HepG2 (cell line): ENCODE data around the gene EEIG1. TPM values are rescaled to one million over a fixed set of nuclear protein-coding genes. Genes with fewer than 3 reads are reported as not detected.
A peak's percentile ranks its signal among the peaks of the same experiment; 100 is the strongest.

ENCODE experiments used
- ATF2 ChIP-seq: sonication (generic); formaldehyde crosslinking; IDR thresholded peaks from 2 replicates; pipeline ENCODE4 v1.4.0; 2020; ENCODE audit warnings: missing genetic modification reagents
- CENPBD1 ChIP-seq: sonication (generic); formaldehyde crosslinking; IDR thresholded peaks from 2 replicates; pipeline ENCODE4 v1.8.0; 2022; ENCODE audit warnings: missing genetic modification reagents, low read depth, mild to moderate bottlenecking, borderline replicate concordance
- ESRRA ChIP-seq: sonication (generic); formaldehyde crosslinking; IDR thresholded peaks from 2 replicates; pipeline ENCODE4 v1.5.1; 2020; ENCODE audit warnings: mild to moderate bottlenecking, low read depth, missing genetic modification reagents
- GLI4 ChIP-seq: sonication (generic); formaldehyde crosslinking; IDR thresholded peaks from 2 replicates; pipeline ENCODE4 v1.5.1; 2020; ENCODE audit warnings: missing genetic modification reagents, mild to moderate bottlenecking, moderate library complexity, borderline replicate concordance
- GTF2F1 ChIP-seq: fragments of 150-350 bp; IDR thresholded peaks from 2 replicates; pipeline ENCODE4 v1.6.1; 2014; ENCODE audit warnings: low read length
- KDM1A ChIP-seq: IDR thresholded peaks from 2 replicates; pipeline ENCODE4 v1.6.1; 2016; ENCODE audit warnings: missing compliant biosample characterization
- KLF12 ChIP-seq: sonication (generic); formaldehyde crosslinking; IDR thresholded peaks from 2 replicates; pipeline ENCODE4 v1.4.0; 2020; ENCODE audit warnings: missing genetic modification reagents, borderline replicate concordance
- MTF2 ChIP-seq: sonication (generic); formaldehyde crosslinking; IDR thresholded peaks from 2 replicates; pipeline ENCODE4 v1.5.0; 2020; ENCODE audit warnings: missing genetic modification reagents, borderline replicate concordance
- NBN ChIP-seq: fragments of 450-650 bp; conservative IDR thresholded peaks from 2 replicates; pipeline ENCODE4 v1.6.1; 2017
- NR2F6 ChIP-seq, 2 experiments: IDR thresholded peaks; 2 replicates each; pipeline ENCODE4 v1.6.1; 2016; ENCODE audit warnings: antibody characterized with exemption in 1 of 2, mild to moderate bottlenecking in 1 of 2
- RNF2 ChIP-seq: fragments of 450-650 bp; conservative IDR thresholded peaks from 2 replicates; pipeline ENCODE4 v1.6.1; 2016; ENCODE audit warnings: low read depth
- SKI ChIP-seq: fragments of 450-650 bp; IDR thresholded peaks from one replicate; pipeline ENCODE4 v1.6.1; 2018; ENCODE audit warnings: mild to moderate bottlenecking; ENCODE audit not compliant: partially characterized antibody
- TCF7L2 ChIP-seq: IDR thresholded peaks from 2 replicates; pipeline ENCODE4 v1.6.1; 2011; ENCODE audit warnings: mild to moderate bottlenecking, low read depth, low read length, moderate library complexity
- TMF1 ChIP-seq: sonication (generic); formaldehyde crosslinking; IDR thresholded peaks from 2 replicates; pipeline ENCODE4 v1.8.1; 2022; ENCODE audit warnings: low read depth, missing genetic modification reagents
- ZBTB1 ChIP-seq: sonication (generic); formaldehyde crosslinking; IDR thresholded peaks from 2 replicates; pipeline ENCODE4 v1.4.0; 2020; ENCODE audit warnings: missing genetic modification reagents, borderline replicate concordance
- ZBTB20 ChIP-seq: sonication (generic); formaldehyde crosslinking; IDR thresholded peaks from 2 replicates; pipeline ENCODE4 v1.8.1; 2023; ENCODE audit warnings: missing genetic modification reagents, low read depth, mild to moderate bottlenecking, borderline replicate concordance
- ZBTB42 ChIP-seq: sonication (generic); formaldehyde crosslinking; IDR thresholded peaks from 2 replicates; pipeline ENCODE4 v1.5.0; 2020; ENCODE audit warnings: mild to moderate bottlenecking, missing genetic modification reagents
- ZKSCAN1 ChIP-seq: fragments of 150-350 bp; IDR thresholded peaks from 2 replicates; pipeline ENCODE4 v1.6.1; 2014; ENCODE audit warnings: low read length
- ZMYM2 ChIP-seq: sonication (generic); formaldehyde crosslinking; IDR thresholded peaks from 2 replicates; pipeline ENCODE4 v1.8.0; 2022; ENCODE audit warnings: mild to moderate bottlenecking, missing genetic modification reagents
- ZNF441 ChIP-seq: sonication (generic); formaldehyde crosslinking; IDR thresholded peaks from 2 replicates; pipeline ENCODE4 v1.7.0; 2021; ENCODE audit warnings: missing genetic modification reagents, borderline replicate concordance
- ZNF558 ChIP-seq: sonication (generic); formaldehyde crosslinking; IDR thresholded peaks from 2 replicates; pipeline ENCODE4 v1.9.0; 2022; ENCODE audit warnings: mild to moderate bottlenecking, missing genetic modification reagents, borderline replicate concordance
- ZNF629 ChIP-seq: sonication (generic); formaldehyde crosslinking; conservative IDR thresholded peaks from 2 replicates; pipeline ENCODE4 v1.5.0; 2020; ENCODE audit warnings: missing genetic modification reagents
- ZNF746 ChIP-seq: sonication (generic); formaldehyde crosslinking; IDR thresholded peaks from 2 replicates; pipeline ENCODE4 v1.8.0; 2022; ENCODE audit warnings: mild to moderate bottlenecking, missing genetic modification reagents
- ZNF782 ChIP-seq: sonication (generic); formaldehyde crosslinking; IDR thresholded peaks from 2 replicates; pipeline ENCODE4 v1.4.0; 2020; ENCODE audit warnings: missing genetic modification reagents, mild to moderate bottlenecking, borderline replicate concordance
- ZSCAN30 ChIP-seq: sonication (generic); formaldehyde crosslinking; IDR thresholded peaks from 2 replicates; pipeline ENCODE4 v1.5.0; 2020; ENCODE audit warnings: mild to moderate bottlenecking, missing genetic modification reagents
- polyA plus RNA-seq, 8 experiments: library from polyadenylated mRNA; depleted of rRNA in 3 of 8; stranded (reverse) in 7 of 8; unstranded in 1 of 8; fragments of >200 nt; fragmentation: Illumina TruSeq in 4 of 8; extraction: Trizol in 4 of 8; gene quantifications; 2 replicates each; pipeline versions ENCODE4 v1.2.1 to v1.2.3, GENCODE V29; 2011 to 2016; ENCODE audit warnings: low read depth in 4 of 8, missing spikeins in 1 of 8, mixed read lengths in 1 of 8; ENCODE audit not compliant: insufficient read depth in 1 of 8
- total RNA-seq, 5 experiments: library from RNA; depleted of rRNA; stranded (reverse); fragments of >200 nt; fragmentation: Illumina TruSeq; extraction: Trizol; gene quantifications; 2 replicates each; pipeline ENCODE4 v1.2.3, GENCODE V29; 2016; ENCODE audit warnings: low read depth in 1 of 5
- TF ChIP-seq, protein P1 (sequence below), 2 experiments: sonication (generic) in 1 of 2; formaldehyde crosslinking in 1 of 2; IDR thresholded peaks; 2 replicates each; pipeline versions ENCODE4 v1.4.0 to v1.6.1; 2016 to 2020; ENCODE audit warnings: borderline replicate concordance in 1 of 2, low read depth in 1 of 2, mild to moderate bottlenecking in 1 of 2, missing genetic modification reagents in 1 of 2

Gene EEIG1
- total and polyA plus RNA-seq, 2 of the 13 experiments (the other 11 are each of a cell fraction or from before 2014, with no cell fraction given), result 16.6 to 25.2 TPM

- TF ChIP-seq, protein P1, sequence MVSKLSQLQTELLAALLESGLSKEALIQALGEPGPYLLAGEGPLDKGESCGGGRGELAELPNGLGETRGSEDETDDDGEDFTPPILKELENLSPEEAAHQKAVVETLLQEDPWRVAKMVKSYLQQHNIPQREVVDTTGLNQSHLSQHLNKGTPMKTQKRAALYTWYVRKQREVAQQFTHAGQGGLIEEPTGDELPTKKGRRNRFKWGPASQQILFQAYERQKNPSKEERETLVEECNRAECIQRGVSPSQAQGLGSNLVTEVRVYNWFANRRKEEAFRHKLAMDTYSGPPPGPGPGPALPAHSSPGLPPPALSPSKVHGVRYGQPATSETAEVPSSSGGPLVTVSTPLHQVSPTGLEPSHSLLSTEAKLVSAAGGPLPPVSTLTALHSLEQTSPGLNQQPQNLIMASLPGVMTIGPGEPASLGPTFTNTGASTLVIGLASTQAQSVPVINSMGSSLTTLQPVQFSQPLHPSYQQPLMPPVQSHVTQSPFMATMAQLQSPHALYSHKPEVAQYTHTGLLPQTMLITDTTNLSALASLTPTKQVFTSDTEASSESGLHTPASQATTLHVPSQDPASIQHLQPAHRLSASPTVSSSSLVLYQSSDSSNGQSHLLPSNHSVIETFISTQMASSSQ (IDR thresholded peaks at IDR 0.05; ENCODE audit: low read depth), result no peak
- TF ChIP-seq, protein P1 (CRISPR knock-in tag; IDR thresholded peaks at IDR 0.05; ENCODE audit: borderline replicate concordance), result no peak
- TF ChIP-seq ZNF629 (CRISPR knock-in tag) (peak; percentile 87), TMF1 (CRISPR knock-in tag) (no peak), GTF2F1 (no peak), CENPBD1 (CRISPR knock-in tag) (no peak), NR2F6 (IDR thresholded peaks at IDR 0.05) (0 out of 2 replicates have a peak, but pooled peaks have one; percentile 11), NR2F6 (CRISPR knock-in tag; IDR thresholded peaks at IDR 0.05) (peak; percentile 34; the same call in 1 of the 2 replicates), TCF7L2 (no peak), KLF12 (CRISPR knock-in tag) (no peak), ZNF558 (CRISPR knock-in tag) (no peak), ZBTB20 (CRISPR knock-in tag) (no peak), ZSCAN30 (CRISPR knock-in tag) (no peak), RNF2 (no peak), GLI4 (CRISPR knock-in tag) (no peak), ESRRA (CRISPR knock-in tag) (peak; percentile 43; the same call in 1 of the 2 replicates), SKI (no peak), NBN (no peak), KDM1A (CRISPR knock-in tag) (0 out of 2 replicates have a peak, but pooled peaks have one; percentile 57), ZBTB42 (CRISPR knock-in tag) (no peak), ATF2 (CRISPR knock-in tag) (no peak), ZNF782 (CRISPR knock-in tag) (no peak), ZNF441 (no peak), ZMYM2 (CRISPR knock-in tag) (peak; percentile 44; the same call in 1 of the 2 replicates), ZNF746 (CRISPR knock-in tag) (no peak), ZBTB1 (CRISPR knock-in tag) (no peak), ZKSCAN1 (peak; percentile 84), MTF2 (CRISPR knock-in tag) (no peak)
These were observed 20.2 kb downstream of the EEIG1 start (continued) for GRCh38 chr9:127960410-127961154.
